Ishikawa (cell line): ENCODE measurements around the gene NRIP3.

Source experiments
- CEBPB ChIP-seq: IDR thresholded peaks from 2 replicates; pipeline ENCODE4 v1.6.1; 2012
- CREB1 ChIP-seq: IDR thresholded peaks from 2 replicates; pipeline ENCODE4 v1.6.1; 2012; ENCODE audit warnings: low read depth
- EGR1 ChIP-seq: IDR thresholded peaks from 2 replicates; pipeline ENCODE4 v1.6.1; 2012
- EP300 ChIP-seq: IDR thresholded peaks from 2 replicates; pipeline ENCODE4 v1.6.1; 2012; ENCODE audit warnings: borderline replicate concordance
- FOXM1 ChIP-seq: IDR thresholded peaks from 2 replicates; pipeline ENCODE4 v1.6.1; 2012; ENCODE audit warnings: low read depth, borderline replicate concordance
- MAX ChIP-seq: IDR thresholded peaks from 2 replicates; pipeline ENCODE4 v1.6.1; 2012
- NFIC ChIP-seq: IDR thresholded peaks from 2 replicates; pipeline ENCODE4 v1.6.1; 2012
- RAD21 ChIP-seq: IDR thresholded peaks from 2 replicates; pipeline ENCODE4 v1.6.1; 2012; ENCODE audit warnings: low read depth
- REST ChIP-seq: IDR thresholded peaks from 2 replicates; pipeline ENCODE4 v1.6.1; 2012; ENCODE audit warnings: low read depth, mild to moderate bottlenecking
- TAF1 ChIP-seq: IDR thresholded peaks from 2 replicates; pipeline ENCODE4 v1.6.1; 2012; ENCODE audit warnings: low read depth, mild to moderate bottlenecking
- TCF12 ChIP-seq: IDR thresholded peaks from 2 replicates; pipeline ENCODE4 v1.6.1; 2012; ENCODE audit warnings: low read depth
- TEAD4 ChIP-seq: IDR thresholded peaks from 2 replicates; pipeline ENCODE4 v1.6.1; 2012
- YY1 ChIP-seq: IDR thresholded peaks from 2 replicates; pipeline ENCODE4 v1.6.1; 2012; ENCODE audit warnings: low read depth
- ZBTB7A ChIP-seq: IDR thresholded peaks from 2 replicates; pipeline ENCODE4 v1.6.1; 2012; ENCODE audit warnings: low read depth
- TF ChIP-seq, protein P1 (sequence below): IDR thresholded peaks from 2 replicates; pipeline ENCODE4 v1.6.1; 2012

Gene NRIP3

GRCh38 chr11:8963569-8964323 is 40.1 kb downstream of the NRIP3 start:
- TF ChIP-seq ZBTB7A (no peak), RAD21 (peak; percentile 0; the same call in 1 of the 2 replicates), REST (no peak), YY1 (no peak), TCF12 (no peak), CEBPB (no peak), MAX (no peak; the same call in none of the 2 replicates)
- TF ChIP-seq, protein P1, sequence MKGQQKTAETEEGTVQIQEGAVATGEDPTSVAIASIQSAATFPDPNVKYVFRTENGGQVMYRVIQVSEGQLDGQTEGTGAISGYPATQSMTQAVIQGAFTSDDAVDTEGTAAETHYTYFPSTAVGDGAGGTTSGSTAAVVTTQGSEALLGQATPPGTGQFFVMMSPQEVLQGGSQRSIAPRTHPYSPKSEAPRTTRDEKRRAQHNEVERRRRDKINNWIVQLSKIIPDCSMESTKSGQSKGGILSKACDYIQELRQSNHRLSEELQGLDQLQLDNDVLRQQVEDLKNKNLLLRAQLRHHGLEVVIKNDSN: no peak

GRCh38 chr11:8962841-8963240 is 41.0 kb downstream of the NRIP3 start:
- no peak for TF ChIP-seq NFIC
- TF ChIP-seq CREB1: no peak
- TF ChIP-seq, protein P1: no peak
- TF ChIP-seq YY1: no peak
- no peak for TF ChIP-seq TAF1
- no peak for TF ChIP-seq REST
- no peak for TF ChIP-seq ZBTB7A
- no peak for TF ChIP-seq TEAD4
- no peak for TF ChIP-seq EGR1
- no peak for TF ChIP-seq EP300
- no peak for TF ChIP-seq TCF12
- TF ChIP-seq CEBPB: no peak
- TF ChIP-seq MAX: no peak
- no peak for TF ChIP-seq FOXM1
- no peak for TF ChIP-seq RAD21

DNA sequence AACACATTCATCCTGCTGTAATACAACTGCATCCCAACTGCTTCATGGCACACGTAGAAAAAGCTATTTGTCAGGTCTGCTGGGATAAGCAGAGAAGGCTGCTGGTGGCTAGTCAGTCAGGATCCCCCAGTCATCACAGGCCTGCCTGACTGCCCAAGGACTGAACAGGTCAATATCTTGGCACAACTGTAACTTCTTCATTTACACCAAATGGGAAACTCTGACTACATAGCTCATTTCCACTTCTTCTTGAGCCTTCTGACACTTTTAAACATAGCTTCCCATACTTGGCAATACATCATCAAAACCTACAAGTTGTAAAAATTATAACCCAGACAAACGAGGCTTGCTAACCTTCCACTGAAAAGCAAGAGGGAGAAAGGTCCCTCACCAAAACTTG is 42.4 kb downstream of the NRIP3 start:
- TF ChIP-seq, protein P1: no peak
- no peak for TF ChIP-seq NFIC

- TF ChIP-seq RAD21: peak; percentile 85
- TF ChIP-seq ZBTB7A: no peak
- TF ChIP-seq YY1: no peak
Observed at GRCh38 chr11:8959546-8960166, 44.1 kb downstream of the NRIP3 start.

DNA sequence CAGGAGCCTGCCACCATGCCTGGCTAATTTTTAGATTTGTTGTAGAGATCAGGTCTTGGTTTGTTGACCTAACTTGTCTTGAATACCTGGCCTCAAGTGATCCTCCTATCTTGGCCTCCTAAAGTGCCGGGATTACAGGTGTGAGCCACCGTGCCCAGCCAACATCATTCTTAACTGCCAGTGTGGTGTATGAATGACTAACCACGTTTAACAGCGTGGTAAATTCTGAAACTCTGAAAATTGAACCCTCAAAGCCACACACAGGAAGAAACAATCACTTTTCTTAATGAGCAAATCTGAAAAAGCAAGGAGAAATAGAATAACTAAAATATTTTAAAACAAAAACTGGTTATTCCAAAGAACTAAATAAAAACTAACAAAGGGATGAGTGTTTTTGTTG is 46.9 kb downstream of the NRIP3 start:
- TF ChIP-seq TEAD4 (no peak), ZBTB7A (no peak), MAX (no peak), CREB1 (no peak), RAD21 (no peak), EP300 (no peak), CEBPB (no peak), YY1 (no peak), REST (no peak), TAF1 (no peak), TCF12 (no peak), NFIC (no peak), EGR1 (no peak), FOXM1 (no peak)
